IPS DF 19.7 (cell line): ENCODE results near the gene LRRK1.

Source experiments
- DNase-seq: peaks from one replicate; pipeline ENCODE4 v3.0.0-alpha.2; 2013; ENCODE audit warnings: low read depth, low spot score

Gene LRRK1

DNA sequence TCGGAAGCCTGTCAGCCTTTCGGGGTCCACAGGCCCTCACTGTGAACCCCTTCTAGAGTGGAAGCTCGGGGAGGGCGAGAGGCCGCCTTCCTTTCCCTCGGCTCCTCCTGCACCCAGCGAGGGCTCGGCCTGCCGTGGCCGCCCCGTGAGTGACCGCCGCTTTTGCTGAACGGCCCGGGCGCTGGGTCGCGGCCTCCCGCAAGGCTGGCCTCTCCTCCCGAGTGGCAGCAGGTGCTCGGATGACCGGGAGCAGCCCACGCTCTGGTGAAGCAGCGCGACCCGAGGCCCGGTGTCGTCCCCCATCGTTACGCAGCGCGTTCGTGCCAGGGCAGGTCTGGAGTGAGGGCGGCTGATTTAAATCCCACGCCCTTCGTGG is 53.8 kb downstream of the LRRK1 start:
- DNase-seq = no peak

DNA sequence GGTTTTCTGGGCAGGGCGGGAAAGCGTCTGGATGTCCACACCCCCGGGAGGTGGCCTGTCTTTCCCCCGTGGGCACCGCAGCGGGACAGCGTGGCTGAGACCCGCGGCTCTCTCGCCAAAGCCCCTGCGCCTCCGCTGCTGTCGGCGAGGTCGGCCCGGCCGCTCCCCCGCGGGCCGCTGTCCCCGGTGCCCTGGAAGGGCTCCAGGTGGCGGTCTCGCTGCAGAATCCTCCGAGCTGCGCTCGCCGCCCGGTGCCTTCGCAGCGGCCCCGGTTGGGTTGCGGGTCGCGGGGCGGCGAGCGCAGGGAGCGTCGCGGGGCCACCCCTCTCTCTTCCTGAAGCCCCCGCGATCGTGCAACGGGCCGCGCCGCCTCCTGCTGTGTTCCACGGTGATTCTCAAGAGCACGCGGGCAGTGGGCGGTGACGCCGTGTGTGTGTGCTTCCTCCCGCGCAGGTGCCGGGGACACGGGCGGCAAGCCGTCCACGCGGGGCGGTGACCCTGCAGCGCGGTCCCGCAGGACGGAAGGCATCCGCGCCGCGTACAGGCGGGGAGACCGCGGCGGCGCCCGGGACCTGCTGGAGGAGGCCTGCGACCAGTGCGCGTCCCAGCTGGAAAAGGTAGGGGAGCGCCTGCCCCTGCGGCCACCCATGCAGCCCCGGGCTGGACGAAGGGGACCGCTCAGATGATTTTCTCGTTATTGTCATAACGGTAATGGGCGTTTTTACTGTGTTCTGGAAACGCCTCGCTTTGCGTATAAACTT is 54.4 kb downstream of the LRRK1 start:
- DNase-seq = no peak

DNA sequence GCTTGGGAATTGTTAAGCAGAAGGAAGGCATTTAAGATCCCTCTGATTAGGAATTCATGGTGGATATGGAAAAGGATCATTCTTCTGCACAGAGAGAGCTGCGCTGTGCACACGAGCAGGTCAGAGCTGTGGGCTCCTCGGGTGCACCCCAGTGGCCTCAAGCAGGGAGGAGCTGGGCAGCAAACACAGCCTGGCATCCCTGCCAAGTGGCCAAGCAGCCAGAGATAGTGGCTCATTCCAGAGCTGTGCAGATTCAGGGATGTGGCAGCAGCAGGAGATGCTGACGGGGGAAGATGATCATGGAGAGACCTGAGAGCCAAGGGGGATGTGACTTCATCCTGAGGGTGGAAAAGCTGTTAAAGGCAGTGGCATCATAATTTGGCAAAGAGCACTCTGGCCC is 55.9 kb downstream of the LRRK1 start:
- DNase-seq = no peak

DNA sequence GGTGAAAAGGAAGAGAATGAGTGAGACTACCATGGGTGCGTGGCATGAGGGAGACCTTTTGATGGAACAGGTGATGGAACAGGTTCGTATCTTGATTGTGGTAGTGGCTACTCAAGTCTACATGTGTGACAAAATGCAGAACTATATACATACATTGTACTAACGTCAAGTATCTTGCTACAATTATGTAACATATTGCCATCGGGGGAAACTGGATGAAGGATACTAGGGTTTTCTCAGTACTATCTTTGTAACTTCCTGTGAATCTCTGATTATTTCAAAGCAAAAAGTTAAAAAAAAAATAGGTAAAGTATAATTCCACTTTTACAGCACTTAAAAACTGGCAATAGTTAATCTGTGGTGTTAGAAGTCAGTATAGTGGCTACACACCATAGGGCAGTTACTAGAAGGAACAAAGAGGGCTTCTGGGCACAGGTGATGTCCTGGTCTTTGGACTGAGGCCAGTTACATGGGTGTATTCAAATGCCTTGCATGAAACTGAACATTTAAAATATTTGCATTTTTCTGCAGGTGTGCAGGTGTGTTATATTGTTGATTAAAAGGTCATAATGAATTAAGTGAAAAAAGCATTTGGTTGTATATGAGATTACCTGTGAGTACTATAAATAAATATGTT is 61.4 kb downstream of the LRRK1 start:
- DNase-seq = no peak

DNA sequence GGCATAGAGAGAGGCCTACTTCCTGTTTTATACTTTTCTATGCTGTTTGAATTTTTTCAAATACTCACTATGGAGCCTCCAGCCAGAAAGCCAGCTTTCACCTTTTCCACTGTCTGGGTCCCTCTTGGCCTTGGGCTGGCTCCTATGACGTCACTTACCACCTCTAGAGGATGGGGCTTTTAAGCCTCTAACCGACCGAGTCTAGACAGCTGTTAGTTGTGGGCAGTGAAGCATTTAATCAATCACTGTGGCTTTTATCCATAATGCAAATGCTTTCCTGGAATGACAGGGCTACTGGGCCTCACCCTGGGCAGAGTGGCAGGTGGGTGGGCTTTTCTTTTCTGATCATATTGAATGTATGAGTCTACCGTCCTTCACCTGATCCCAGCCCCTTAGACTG is 61.9 kb downstream of the LRRK1 start:
- DNase-seq = no peak

DNA sequence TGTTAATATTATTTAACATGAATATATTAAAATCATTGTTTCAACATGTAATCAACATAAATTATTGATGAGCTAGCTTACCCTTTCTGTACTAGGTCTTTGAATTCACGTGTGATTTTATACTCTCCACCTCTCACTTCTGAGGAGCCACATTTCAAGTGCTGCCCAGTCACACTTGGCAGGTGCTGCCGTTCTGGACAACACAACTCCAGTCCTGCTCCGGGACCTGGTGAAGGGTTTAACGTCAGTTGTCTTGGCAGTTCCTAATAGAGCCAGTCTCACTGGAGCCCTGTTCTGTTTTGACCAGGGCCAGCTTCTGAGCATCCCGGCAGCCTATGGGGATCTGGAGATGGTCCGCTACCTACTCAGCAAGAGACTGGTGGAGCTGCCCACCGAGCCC is 64.1 kb downstream of the LRRK1 start:
- no peak for DNase-seq

DNA sequence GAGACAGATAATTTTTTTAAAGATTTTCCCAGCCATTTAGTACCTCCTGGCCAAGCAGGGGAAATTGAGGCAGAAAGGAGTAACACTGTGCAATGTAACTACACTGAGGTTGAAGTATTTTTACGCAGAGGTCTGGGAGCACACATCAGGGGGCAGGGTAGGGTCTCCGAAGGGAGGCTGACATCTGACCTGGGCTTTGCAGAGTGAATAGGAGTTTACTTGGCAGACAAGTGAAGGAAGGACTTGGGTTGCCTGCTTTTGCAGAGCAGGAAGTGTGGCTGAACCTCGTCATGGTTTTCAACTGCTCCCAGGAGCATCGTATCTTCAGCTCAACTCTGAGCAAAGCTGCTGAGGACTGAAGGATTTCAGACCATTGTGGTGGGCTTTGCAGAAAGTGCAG is 66.2 kb downstream of the LRRK1 start:
- DNase-seq = no peak

DNA sequence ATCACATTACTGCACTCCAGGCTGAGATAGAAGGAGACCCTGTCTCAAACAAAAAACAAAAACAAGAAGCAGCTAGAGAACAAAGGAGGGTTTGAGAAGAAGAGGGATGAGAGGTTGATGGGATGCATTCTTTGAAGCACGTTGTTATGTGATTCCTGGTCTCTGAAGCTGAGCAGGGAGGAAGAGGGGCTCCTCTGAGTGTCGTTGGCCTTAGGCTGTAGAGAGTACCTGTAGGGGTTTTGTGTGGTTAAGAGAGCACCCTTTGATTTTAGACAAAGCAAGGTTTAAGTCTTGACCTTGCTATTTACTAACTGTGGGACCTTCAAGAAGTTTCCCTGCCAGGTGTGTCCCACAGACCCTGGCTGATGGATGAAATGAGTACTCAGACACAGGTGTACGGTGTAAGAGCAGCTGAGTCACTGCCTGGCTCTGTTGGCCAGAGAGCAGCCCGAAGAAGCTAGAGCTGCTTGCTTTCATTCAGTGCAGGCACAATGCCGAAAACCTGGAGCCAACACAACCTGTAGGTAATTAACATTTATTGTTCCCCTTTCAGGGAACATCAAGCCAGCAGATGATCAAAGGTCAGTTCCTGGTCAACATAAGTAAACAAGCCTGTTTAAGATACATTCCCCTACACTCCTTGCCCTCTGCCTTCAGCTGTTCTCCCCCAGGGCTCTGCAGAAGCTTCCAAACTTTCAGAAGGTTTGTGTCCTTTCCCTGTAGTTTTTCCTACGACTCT is 67.2 kb downstream of the LRRK1 start:
- DNase-seq = no peak

DNA sequence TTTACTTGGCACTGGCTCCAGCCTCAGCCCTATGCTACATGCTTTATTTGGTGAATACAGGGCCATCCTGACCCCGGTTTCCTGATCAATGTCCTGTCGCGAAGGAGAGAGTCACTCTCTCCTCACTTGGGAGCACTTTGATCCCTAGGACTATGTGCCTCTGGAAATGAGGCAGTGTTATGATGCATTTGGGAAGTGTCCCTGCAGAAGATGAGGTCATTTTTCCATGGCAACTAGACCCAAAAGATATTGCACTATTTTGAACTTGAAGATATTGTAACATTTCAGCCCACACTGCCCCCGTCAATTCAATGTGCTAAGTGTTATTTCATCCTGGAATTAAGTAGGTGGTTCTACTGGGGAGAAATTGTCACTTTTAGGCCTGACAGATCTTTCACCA is 68.0 kb downstream of the LRRK1 start:
- DNase-seq = no peak

DNA sequence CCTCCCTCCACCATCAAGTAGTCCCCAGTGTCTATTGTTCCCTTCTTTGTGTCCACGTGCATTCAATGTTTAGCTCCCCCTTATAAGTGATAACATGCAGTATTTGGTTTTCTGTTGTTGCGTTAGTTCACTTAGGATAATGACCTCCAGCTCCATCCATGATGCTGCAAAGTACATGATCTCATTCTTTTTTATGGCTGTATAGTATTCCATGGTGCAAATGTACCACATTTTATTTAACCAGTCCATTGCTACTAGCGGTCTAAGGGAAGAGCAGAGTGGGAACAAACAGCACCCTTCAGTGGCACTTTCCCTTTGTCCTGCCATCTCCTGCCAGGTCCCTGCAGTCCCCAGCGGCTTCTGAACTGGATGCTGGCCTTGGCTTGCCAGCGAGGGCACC is 69.1 kb downstream of the LRRK1 start:
- DNase-seq = no peak

DNA sequence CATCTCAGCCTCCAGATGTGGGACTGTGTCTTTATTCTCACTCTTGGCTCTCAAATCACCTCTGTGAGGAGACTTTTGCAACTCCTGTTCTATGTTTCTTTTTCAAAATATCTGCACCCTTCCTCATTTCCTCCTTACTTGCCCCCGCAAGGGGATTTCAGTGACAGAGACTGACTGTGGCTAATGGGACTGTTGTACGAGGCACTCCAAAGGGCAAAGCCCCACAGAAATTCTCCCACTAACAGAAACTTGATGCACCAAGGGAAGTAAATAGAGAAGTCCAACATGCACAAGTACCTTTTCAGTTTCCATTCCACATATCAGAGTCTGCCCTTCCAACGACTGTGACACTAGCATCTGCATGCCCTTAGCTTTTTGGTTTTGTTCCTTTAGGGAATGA is 69.7 kb downstream of the LRRK1 start:
- no peak for DNase-seq

DNA sequence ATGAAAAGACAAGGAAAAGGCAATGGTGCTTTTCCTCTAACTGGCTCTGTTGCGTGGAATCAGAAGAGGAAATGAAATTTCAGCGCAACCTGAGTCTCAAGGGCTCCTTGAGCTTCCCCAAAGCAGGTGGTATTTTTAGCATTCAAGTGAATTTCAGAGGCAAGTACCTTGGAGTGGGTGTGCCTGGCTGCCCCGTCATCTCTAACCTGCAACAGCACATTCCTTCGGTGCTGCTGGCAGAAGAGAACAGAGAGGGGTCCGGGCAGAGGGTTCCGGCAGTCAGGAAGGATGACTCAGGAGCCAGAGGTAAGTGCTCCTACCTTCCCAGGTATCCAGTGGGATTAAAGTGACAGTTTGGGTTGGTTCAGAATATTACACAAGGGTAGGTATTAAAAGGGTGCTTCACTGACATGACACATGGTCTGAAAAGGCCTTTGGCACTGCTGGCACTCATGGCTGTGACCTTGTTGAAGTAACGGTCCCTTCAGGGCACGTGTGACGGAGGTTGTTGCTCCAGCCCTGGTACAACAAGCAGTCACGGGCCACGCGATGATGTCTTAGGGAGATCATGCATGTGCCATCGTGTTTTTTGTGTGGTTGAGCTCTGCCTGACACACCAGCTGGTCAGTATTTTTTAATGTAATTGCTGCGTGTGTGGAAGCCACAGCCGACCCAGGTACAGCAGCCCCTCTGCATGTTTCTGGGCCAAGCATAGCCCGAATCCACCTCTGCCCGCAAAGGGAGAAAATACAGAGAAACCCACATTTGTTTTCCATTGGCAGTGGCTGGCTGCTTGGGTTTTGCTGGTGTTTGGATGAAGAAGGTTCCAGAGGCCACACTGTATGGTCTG is 75.7 kb downstream of the LRRK1 start:
- DNase-seq = no peak

DNA sequence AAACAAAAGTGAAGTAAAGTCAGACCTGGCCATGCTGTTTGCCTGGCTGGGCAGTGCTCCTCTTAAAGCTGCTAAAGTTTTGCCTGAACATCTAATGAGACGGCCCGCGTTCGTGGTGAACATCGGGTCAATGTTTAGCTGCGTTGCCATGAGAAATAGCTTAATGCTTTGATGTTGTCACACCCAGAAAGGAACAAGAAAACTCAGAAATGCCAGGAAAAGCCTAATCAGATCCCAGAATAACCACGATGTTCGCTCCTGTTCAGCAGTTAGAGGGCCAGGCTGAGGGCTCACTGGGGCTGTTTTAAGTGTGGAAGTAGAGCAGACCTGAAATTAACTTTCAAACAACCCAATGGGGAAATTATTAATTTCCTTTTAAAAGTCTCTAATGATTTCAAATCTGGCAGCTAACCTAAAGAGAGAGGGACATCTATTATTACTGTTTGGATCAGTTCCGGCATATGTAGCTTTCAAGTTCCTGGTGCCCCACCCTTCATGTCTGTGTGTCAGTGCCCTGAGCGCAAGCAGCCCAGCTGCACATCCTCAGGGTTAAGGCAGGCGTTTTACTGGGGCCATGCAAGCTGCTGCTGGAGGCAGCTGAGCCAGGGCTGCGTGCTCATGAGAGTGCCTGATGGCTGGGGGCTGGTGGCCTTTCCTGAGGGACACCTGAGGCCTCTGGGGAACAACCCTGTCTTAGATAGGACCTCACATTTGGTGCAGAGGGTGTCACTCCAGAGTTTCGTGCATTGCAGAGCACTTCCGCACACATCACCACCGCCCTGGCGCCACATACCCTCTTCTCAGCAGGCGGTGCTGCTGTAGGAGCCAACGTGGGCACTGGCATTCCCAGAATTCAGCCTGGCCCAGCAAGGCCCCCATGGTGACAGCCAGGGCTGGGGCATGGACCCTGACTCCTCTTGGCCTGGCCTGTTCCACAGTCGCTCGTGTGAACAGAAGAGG is 76.6 kb downstream of the LRRK1 start:
- DNase-seq = no peak

DNA sequence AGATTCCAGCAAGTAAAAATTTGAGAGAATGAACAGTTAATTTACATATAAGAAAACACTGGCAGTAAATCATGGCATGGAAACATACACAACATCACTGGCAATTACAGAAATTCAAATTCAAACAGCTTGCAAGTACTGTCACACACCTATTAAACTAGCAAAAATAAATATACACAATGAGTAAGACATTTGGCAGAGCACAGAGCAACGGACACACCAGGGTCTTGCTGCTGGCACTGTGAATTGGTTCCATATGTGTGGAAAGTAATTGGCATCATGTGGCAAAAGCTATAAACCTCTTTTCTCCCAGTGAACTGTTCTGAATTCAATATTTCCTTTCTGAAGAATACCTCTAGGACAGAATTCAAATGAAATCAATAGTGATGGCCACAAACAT is 78.3 kb downstream of the LRRK1 start:
- no peak for DNase-seq

DNA sequence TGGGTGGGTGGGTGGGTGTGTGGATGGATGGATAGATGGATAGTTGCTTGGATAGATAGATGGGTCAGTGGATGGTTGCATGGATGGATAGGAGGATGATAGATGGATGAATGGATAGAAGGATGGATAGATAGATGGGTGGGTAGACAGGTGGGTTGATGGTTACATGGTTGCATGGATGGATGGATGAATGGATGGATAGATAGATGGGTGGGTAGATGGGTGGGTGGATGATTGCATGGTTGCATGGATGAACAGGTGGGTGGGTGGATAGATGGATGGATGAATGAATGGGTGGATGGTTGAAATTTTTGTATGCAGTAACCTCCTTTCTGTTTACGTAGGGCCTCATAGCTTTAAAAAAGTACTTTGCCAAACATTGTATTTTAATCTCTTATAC is 79.5 kb downstream of the LRRK1 start:
- no peak for DNase-seq

DNA sequence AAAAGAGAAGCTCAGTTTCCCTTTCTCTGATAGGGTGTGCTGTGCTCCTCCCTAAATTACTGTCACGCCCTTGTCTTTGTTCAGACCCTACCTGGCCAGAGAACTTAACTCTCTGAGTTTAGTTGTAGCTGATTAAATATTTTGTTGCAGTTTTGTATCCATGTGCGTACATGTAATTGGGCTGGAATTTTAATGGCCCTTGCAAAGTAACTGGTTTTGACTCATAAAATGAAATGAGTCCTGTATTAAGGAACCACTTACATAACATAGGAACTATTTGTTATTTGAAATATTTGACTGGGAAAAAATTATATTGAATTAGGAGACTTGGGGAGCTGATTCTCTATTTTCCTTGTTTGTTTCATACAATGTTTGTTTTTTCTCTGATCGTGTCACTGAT is 80.2 kb downstream of the LRRK1 start:
- no peak for DNase-seq

DNA sequence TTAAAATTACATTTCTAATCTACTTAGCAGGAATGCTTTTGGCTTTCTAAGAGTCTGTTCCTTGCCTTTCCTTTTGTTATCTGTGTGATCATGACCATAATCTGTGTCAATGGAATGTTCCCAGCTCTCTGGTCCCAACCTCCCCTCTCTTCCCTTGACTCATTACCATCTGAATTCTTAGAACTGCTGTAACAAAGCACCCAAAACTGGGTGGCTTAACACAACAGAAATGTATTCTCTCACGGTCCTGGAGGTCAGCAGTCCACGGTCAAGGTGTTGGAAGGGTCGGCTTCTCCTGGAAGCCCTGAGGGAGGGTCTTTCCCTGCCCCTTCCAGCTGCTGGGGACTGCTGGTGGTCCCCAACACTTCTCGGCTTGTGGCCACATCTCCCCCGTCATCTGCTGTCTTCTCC is 81.1 kb downstream of the LRRK1 start:
- DNase-seq = no peak

DNA sequence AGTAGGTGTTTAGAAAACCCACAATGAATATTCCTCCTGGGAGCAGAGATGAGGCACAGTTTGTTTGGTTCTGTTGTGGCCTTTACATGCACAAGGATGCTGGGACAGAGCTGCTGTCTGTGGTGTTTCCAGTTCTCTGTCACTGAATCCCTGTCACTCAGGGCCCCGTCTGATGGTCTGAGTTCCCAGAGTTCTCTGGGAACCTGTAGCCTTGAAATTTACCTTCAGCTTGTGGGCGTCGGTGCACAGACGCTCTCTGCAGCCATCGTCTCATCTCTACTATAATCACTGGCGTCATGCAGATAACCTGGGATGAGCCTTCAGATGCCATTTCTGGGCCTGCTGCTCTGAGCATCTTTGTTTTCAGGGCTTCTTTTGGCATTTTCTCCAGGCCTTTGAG is 81.9 kb downstream of the LRRK1 start:
- DNase-seq = no peak

DNA sequence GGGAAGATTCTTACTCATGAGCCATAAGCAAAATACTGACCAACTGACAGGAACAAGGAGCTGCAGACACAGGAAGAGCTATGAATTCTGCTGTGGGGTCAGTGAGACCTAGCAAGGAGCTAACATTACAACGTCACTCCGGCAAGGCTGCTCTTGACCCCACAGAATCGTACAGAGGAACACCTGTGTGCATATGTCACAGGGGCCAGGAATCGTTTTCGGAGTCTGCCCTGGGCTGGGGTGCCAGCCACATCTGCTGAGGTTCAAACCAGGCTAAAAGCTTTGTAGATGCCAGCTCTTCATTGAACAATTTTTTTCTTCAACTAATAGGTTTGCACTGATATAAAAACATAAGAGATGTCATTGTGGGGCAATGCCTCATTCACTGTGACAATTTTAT is 82.6 kb downstream of the LRRK1 start:
- DNase-seq = no peak

DNA sequence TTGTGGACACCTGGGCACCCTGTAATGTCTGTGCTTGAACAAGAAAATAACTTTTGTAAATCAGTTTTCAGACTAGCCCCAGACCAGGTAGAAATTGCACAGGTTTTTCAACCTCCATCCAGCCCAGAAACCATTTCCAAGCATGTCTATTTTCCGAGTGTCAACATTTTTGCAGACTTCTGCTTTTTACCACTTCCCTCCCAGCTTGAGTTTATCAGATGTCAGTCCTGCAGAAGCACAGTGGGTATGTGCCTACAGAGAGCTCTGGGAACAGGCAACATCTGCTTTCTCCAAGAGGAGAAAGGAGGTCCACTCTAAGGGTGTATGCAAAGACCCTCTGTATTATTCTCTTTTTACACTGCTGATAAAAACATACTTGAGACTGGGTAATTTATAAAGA is 83.9 kb downstream of the LRRK1 start:
- no peak for DNase-seq

DNA sequence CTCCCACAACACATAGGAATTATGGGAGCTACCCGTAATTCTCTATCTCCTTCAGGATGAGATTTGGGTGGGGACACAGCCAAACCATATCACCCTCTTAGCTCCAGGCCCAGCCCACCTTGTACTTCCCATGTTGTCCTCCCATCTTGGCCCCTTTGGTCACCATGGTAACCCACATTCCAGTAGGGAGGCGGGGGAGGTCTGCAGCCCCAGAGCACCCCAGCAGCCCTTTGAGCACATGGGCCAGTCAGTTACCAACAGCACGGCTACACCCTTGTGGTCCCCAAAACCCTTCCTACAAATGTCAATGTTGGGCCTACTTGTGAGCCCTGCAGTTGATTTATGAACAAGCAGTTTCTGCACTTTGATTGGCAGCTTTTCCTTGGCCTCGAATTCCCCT is 84.5 kb downstream of the LRRK1 start:
- DNase-seq = no peak
